HCT116 (cell line): ENCODE results near the gene GSN. TPM values are rescaled to one million over a fixed set of nuclear protein-coding genes. Genes with fewer than 3 reads are reported as not detected.

Source experiments
- ATAC-seq: fragments of 200-7000 bp; cut with Tn5 transposase; 2 replicates; pipeline ENCODE4 v1.9.1; 2020; ENCODE audit warnings: mild to moderate bottlenecking, moderate library complexity
- BruUV-seq: library from RNA; stranded (reverse); fragments of 400-500 nt; replicated peaks from 2 replicates; lab custom pipeline; 2021; lab: Mats Ljungman, UMichigan
- CTCF ChIA-PET: fragments of 300-600 bp; sonication (Branson Sonifier 250); formaldehyde crosslinking; loops from one replicate; lab custom pipeline; 2021; ENCODE audit warnings: antibody characterized with exemption; lab: Charles Lee
- POLR2A ChIA-PET: fragments of 300-600, 350-600 bp; sonication (Branson Sonifier 250); formaldehyde crosslinking; loops from one replicate; lab custom pipeline; 2021; ENCODE audit warnings: antibody characterized with exemption; lab: Charles Lee
- RAD21 ChIA-PET, 2 experiments: fragments of 300-600 bp; sonication (Branson Sonifier 250); formaldehyde crosslinking; loops; one replicate each; lab custom pipeline; 2023; ENCODE audit warnings: low total read pairs in 2 of 2; ENCODE audit not compliant: uncharacterized antibody in 2 of 2, unreplicated experiment in 2 of 2, low non-redundant PET in 1 of 2; lab: Charles Lee
- DNase-seq: peaks from one replicate; pipeline ENCODE4 v3.0.0-alpha.2; 2010; ENCODE audit warnings: low read depth, low spot score
- H2AFZ ChIP-seq: fragments of 200-600 bp; shearing (Covaris generic), sonication (generic); 2 replicates; pipeline ENCODE4 v1.6.1; 2017; ENCODE audit warnings: low read depth, mixed run types, mixed read lengths, antibody characterized with exemption, low read length; ENCODE audit not compliant: poor library complexity, severe bottlenecking
- H3K27ac ChIP-seq: 2 replicates; pipeline ENCODE4 v1.5.1; 2012; ENCODE audit warnings: low read depth, low read length
- H3K27me3 ChIP-seq: fragments of 200-600 bp; sonication (generic); 2 replicates; pipeline ENCODE4 v1.6.1; 2016; ENCODE audit warnings: mixed run types, low read length, mixed read lengths; ENCODE audit not compliant: insufficient read depth
- H3K36me3 ChIP-seq, 2 experiments: fragments of 200-500 bp in 1 of 2; fragments of 200-600 bp in 1 of 2; sonication (Bioruptor generic) in 1 of 2; sonication (generic) in 1 of 2; 2 replicates each; pipeline versions ENCODE4 v1.5.1 to v1.6.1; 2014 to 2016; ENCODE audit warnings: low read length in 2 of 2, inconsistent platforms in 1 of 2, mixed read lengths in 1 of 2, mixed run types in 1 of 2; ENCODE audit not compliant: insufficient read depth in 2 of 2, control insufficient read depth in 1 of 2
- H3K4me1 ChIP-seq, 2 experiments: fragments of 200-600 bp in 1 of 2; sonication (generic) in 1 of 2; 2 replicates each; pipeline versions ENCODE4 v1.5.1 to v1.6.1; 2012 to 2017; ENCODE audit warnings: low read length in 2 of 2, inconsistent platforms in 1 of 2, mild to moderate bottlenecking in 1 of 2, mixed read lengths in 1 of 2, mixed run types in 1 of 2, moderate library complexity in 1 of 2; ENCODE audit not compliant: insufficient read depth in 2 of 2, control insufficient read depth in 1 of 2
- H3K4me2 ChIP-seq: fragments of 200-600 bp; sonication (generic); 2 replicates; pipeline ENCODE4 v1.6.1; 2017; ENCODE audit warnings: mixed run types, low read length, mixed read lengths
- H3K4me3 ChIP-seq, 2 experiments: fragments of 200-600 bp in 1 of 2; sonication (generic) in 1 of 2; replicated peaks in 1 of 2; 2 replicates each; pipeline ENCODE4 v1.5.1; 2011 to 2016; ENCODE audit warnings: low read length in 2 of 2, control low read depth in 1 of 2, low read depth in 1 of 2, mild to moderate bottlenecking in 1 of 2, mixed read lengths in 1 of 2, mixed run types in 1 of 2
- H3K79me2 ChIP-seq: fragments of 200-600 bp; sonication (generic); 2 replicates; pipeline ENCODE4 v1.6.1; 2017; ENCODE audit warnings: mild to moderate bottlenecking, mixed run types, low read length, moderate library complexity, mixed read lengths; ENCODE audit not compliant: insufficient read depth
- H3K9ac ChIP-seq: fragments of 200-600 bp; sonication (generic); 2 replicates; pipeline ENCODE4 v1.6.1; 2016; ENCODE audit warnings: low read length, mixed read lengths
- H3K9me2 ChIP-seq: fragments of 200-600 bp; sonication (generic), shearing (Covaris generic); 2 replicates; pipeline ENCODE4 v1.6.1; 2017; ENCODE audit warnings: mixed run types, mild to moderate bottlenecking, moderate library complexity; ENCODE audit not compliant: insufficient read depth
- H3K9me3 ChIP-seq, 2 experiments: fragments of 200-500 bp in 1 of 2; fragments of 200-600 bp in 1 of 2; sonication (Bioruptor generic) in 1 of 2; sonication (generic) in 1 of 2; 2 replicates each; pipeline ENCODE4 v1.6.1; 2014 to 2017; ENCODE audit warnings: low read length in 2 of 2, mixed read lengths in 2 of 2, inconsistent platforms in 1 of 2, low read depth in 1 of 2, mild to moderate bottlenecking in 1 of 2, mixed run types in 1 of 2, moderate library complexity in 1 of 2; ENCODE audit not compliant: control insufficient read depth in 1 of 2, insufficient read depth in 1 of 2
- H4K20me1 ChIP-seq: fragments of 200-600 bp; sonication (generic), shearing (Covaris generic); 2 replicates; pipeline ENCODE4 v1.6.1; 2017; ENCODE audit warnings: mixed run types, mild to moderate bottlenecking, moderate library complexity; ENCODE audit not compliant: insufficient read depth
- ATF3 ChIP-seq: IDR thresholded peaks from 2 replicates; pipeline ENCODE4 v1.6.1; 2012
- CTCF ChIP-seq, 3 experiments: fragments of 200-600 bp in 1 of 3; sonication (generic) in 1 of 3; IDR thresholded peaks in 2 of 3; conservative IDR thresholded peaks in 1 of 3; 2 replicates each; pipeline ENCODE4 v1.5.1; 2012 to 2017; ENCODE audit warnings: low read depth in 2 of 3, low read length in 2 of 3, antibody characterized with exemption in 1 of 3, borderline replicate concordance in 1 of 3, control low read depth in 1 of 3, mild to moderate bottlenecking in 1 of 3, mixed read lengths in 1 of 3, mixed run types in 1 of 3, moderate library complexity in 1 of 3; ENCODE audit not compliant: insufficient read depth in 1 of 3
- EZH2 ChIP-seq: fragments of 200-600 bp; sonication (generic); IDR thresholded peaks from 2 replicates; pipeline ENCODE4 v1.6.1; 2017; ENCODE audit warnings: antibody characterized with exemption, mixed run types
- FOSL1 ChIP-seq: IDR thresholded peaks from 2 replicates; pipeline ENCODE4 v1.6.1; 2012; ENCODE audit warnings: low read depth
- JUND ChIP-seq: IDR thresholded peaks from 2 replicates; pipeline ENCODE4 v1.6.1; 2012
- MAX ChIP-seq: IDR thresholded peaks from 2 replicates; pipeline ENCODE4 v1.6.1; 2012
- POLR2A ChIP-seq: IDR thresholded peaks from 2 replicates; pipeline ENCODE4 v1.7.0; 2011; ENCODE audit warnings: borderline replicate concordance; ENCODE audit not compliant: insufficient read depth, insufficient read length; ENCODE audit errors: extremely low read depth
- POLR2AphosphoS5 ChIP-seq: IDR thresholded peaks from 2 replicates; pipeline ENCODE4 v1.6.1; 2011; ENCODE audit warnings: mild to moderate bottlenecking, low read depth, low read length, moderate library complexity
- RAD21 ChIP-seq: IDR thresholded peaks from 2 replicates; pipeline ENCODE4 v1.6.1; 2012; ENCODE audit warnings: low read depth, mild to moderate bottlenecking
- REST ChIP-seq: IDR thresholded peaks from 2 replicates; pipeline ENCODE4 v1.6.1; 2012; ENCODE audit warnings: low read depth
- SP1 ChIP-seq: IDR thresholded peaks from 2 replicates; pipeline ENCODE4 v1.6.1; 2012; ENCODE audit warnings: low read depth
- SRF ChIP-seq: IDR thresholded peaks from 2 replicates; pipeline ENCODE4 v1.6.1; 2012; ENCODE audit warnings: low read depth
- TCF7L2 ChIP-seq: IDR thresholded peaks from 2 replicates; pipeline ENCODE4 v1.7.0; 2011; ENCODE audit warnings: borderline replicate concordance, inconsistent platforms; ENCODE audit not compliant: insufficient read depth, insufficient read length; ENCODE audit errors: extremely low read depth
- YY1 ChIP-seq: IDR thresholded peaks from 2 replicates; pipeline ENCODE4 v1.6.1; 2011; ENCODE audit warnings: low read length, low read depth, moderate library complexity, mild to moderate bottlenecking; ENCODE audit not compliant: insufficient replicate concordance; ENCODE audit errors: extremely low read depth
- ZBTB33 ChIP-seq: IDR thresholded peaks from 2 replicates; pipeline ENCODE4 v1.6.1; 2011; ENCODE audit warnings: mild to moderate bottlenecking, low read length, moderate library complexity; ENCODE audit not compliant: insufficient replicate concordance; ENCODE audit errors: extremely low read depth
- ZFX ChIP-seq: fragments of 450-650 bp; IDR thresholded peaks from 2 replicates; pipeline ENCODE4 v1.6.1; 2017
- ZNF274 ChIP-seq: fragments of 200-500 bp; sonication (Bioruptor generic); IDR thresholded peaks from 2 replicates; pipeline ENCODE4 v1.6.1; 2014; ENCODE audit warnings: mild to moderate bottlenecking, low read depth, low read length, inconsistent platforms
- intact Hi-C: fragments of 100-400 bp; cut with micrococcal nuclease; formaldehyde crosslinking; loops from 2 replicates; pipeline ENCODE4 v1.10.0; 2022
- total RNA-seq: library from RNA; stranded (reverse); gene quantifications from one replicate; pipeline ENCODE4 v1.2.1, GENCODE V29; 2021; ENCODE audit not compliant: unreplicated experiment

The GSN gene
- total RNA-seq, 1 experiment from 2014 or later = 71.3 TPM

- no peak for DNase-seq
Observed at GRCh38 chr9:121349009-121349408, 81.0 kb downstream of the GSN start.

More at GRCh38 chr9:121349009-121349408, 81.0 kb downstream of the GSN start:
- ATAC-seq = no peak
- H3K4me2 ChIP-seq = no peak overlapping the region
- no peaks in the 10 kb centered on the region for H3K9me3 ChIP-seq
- ChIA-PET RAD21 (no interaction called here), CTCF (interaction anchor here (0.8 to 1.2 kb wide), 2 partner anchors 29 to 135 kb away, joined by 3 read pairs; no protein-coding TSS in a partner anchor), POLR2A (no interaction called here)
- intact Hi-C loops = no loop called here
- H2AFZ ChIP-seq = no peak overlapping the region
- no peak overlapping the region for H3K27ac ChIP-seq
- H3K79me2 ChIP-seq = no peaks in the 10 kb centered on the region
- no TSS peak for BruUV-seq
- H3K36me3 ChIP-seq = no peaks in the 10 kb centered on the region; a peak in 1 of 4 replicates
- no peaks in the 10 kb centered on the region for H4K20me1 ChIP-seq
- TF ChIP-seq MAX = no peak
- no peak for TF ChIP-seq SP1
- TF ChIP-seq YY1 = no peak
- TF ChIP-seq REST = no peak
- TF ChIP-seq JUND = no peak
- no peak for TF ChIP-seq ZBTB33
- no peak for TF ChIP-seq POLR2A
- no peak for TF ChIP-seq SRF
- no peak for TF ChIP-seq FOSL1
- TF ChIP-seq TCF7L2 = no peak
- no peak for TF ChIP-seq CTCF (IDR thresholded peaks at IDR 0.05 in 2 of 3, conservative IDR thresholded peaks at IDR 0.05 in 1 of 3; ENCODE audit: borderline replicate concordance in 1 of 3, insufficient read depth in 1 of 3, low read depth in 2 of 3, low read length in 2 of 3)
- TF ChIP-seq ZNF274 = no peak
- no peak for TF ChIP-seq POLR2AphosphoS5
- no peak for TF ChIP-seq ZFX
- no peak for TF ChIP-seq ATF3
- TF ChIP-seq RAD21 = no peak
- no peak for TF ChIP-seq EZH2
- H3K4me1 ChIP-seq = peaks cover 9 to 13% of the 10 kb centered on the region in 2 experiments; a peak in 3 of 4 replicates
- H3K9me2 ChIP-seq = no peaks in the 10 kb centered on the region
- no peaks in the 10 kb centered on the region for H3K27me3 ChIP-seq
- no peak overlapping the region for H3K9ac ChIP-seq
- no peak overlapping the region for H3K4me3 ChIP-seq
